ENCODE data around the gene C12orf42. TPM values are rescaled to one million over a fixed set of nuclear protein-coding genes. Genes with fewer than 3 reads are reported as not detected.
A peak's percentile ranks its signal among the peaks of the same experiment; 100 is the strongest.

C12orf42 gene
- total and polyA plus RNA-seq, 2 donors (not counting 1 experiment from before 2014, with no cell fraction given): 25.6 to 138 TPM

GRCh38 chr12:103327676-103328075 lies 168.1 kb downstream of the C12orf42 start:
- no peak overlapping the region for H3K4me3 Mint-ChIP-seq
- ATAC-seq (ENCODE audit: low read depth) (no peak), DNase-seq (no peak)
- Histone ChIP-seq H3K4me3 (ENCODE audit: control extremely low read depth in 1 of 5, extremely low read depth in 1 of 5, insufficient read depth in 1 of 5, low read depth in 2 of 5, low read length in 4 of 5) (no peak overlapping the region), H3K4me2 (replicated peaks; ENCODE audit: low read depth, low read length, poor library complexity, severe bottlenecking) (no peak overlapping the region), H3K27me3 (replicated peaks in 1 of 4; ENCODE audit: control extremely low read depth in 1 of 4, control insufficient read depth in 3 of 4, insufficient read depth in 4 of 4, low read length in 3 of 4) (no peaks in the 10 kb centered on the region), H2AFZ (ENCODE audit: insufficient read depth, low read depth, low read length, poor library complexity, severe bottlenecking) (no peak overlapping the region), H3K4me1 (ENCODE audit: control insufficient read depth in 2 of 2, insufficient read depth in 2 of 2, low read length in 2 of 2) (no peaks in the 10 kb centered on the region), H4K20me1 (ENCODE audit: control insufficient read depth, insufficient read depth, low read length, poor library complexity, severe bottlenecking) (peaks cover 33% of the 10 kb centered on the region), H3K9ac (ENCODE audit: low read length) (no peak overlapping the region), H3K36me3 (replicated peaks in 1 of 2; ENCODE audit: control extremely low read depth in 1 of 2, control insufficient read depth in 1 of 2, extremely low read depth in 1 of 2, insufficient read depth in 2 of 2, low read length in 1 of 2) (no peaks in the 10 kb centered on the region), H3K9me3 (ENCODE audit: control extremely low read depth in 1 of 3, control insufficient read depth in 2 of 3, insufficient read depth in 1 of 3, low read length in 2 of 3) (no peaks in the 10 kb centered on the region), H3K79me2 (ENCODE audit: control insufficient read depth, insufficient read depth, low read length) (no peaks in the 10 kb centered on the region), H3K27ac (ENCODE audit: low read length in 2 of 2) (no peak overlapping the region)
- peaks cover 2% of the 10 kb centered on the region for H3K4me1 Mint-ChIP-seq
- no peaks in the 10 kb centered on the region for H3K27me3 Mint-ChIP-seq
- no peak overlapping the region for H3K27ac Mint-ChIP-seq
- no peak for TF ChIP-seq EZH2 (IDR thresholded peaks at IDR 0.05; ENCODE audit: borderline replicate concordance, insufficient read depth, low read depth, low read length, poor library complexity, severe bottlenecking)
- TF ChIP-seq CTCF (IDR thresholded peaks at IDR 0.05): no peak
- CTCF ChIA-PET: interaction anchor here (1.5 to 3.2 kb wide), 4 partner anchors 169 to 379 kb away, joined by 6 to 29 read pairs (median 10); no protein-coding TSS in a partner anchor
- intact Hi-C loops (cut with micrococcal nuclease): loop anchor here (2.0 kb wide), 1 partner anchor 169 kb away; no protein-coding TSS in a partner anchor
- POLR2A ChIA-PET: no interaction called here
- H3K9me3 Mint-ChIP-seq (ENCODE audit: insufficient read depth): no peaks in the 10 kb centered on the region

GRCh38 chr12:103326190-103326589 lies 169.6 kb downstream of the C12orf42 start:
- DNase-seq (peak; percentile 36), ATAC-seq (ENCODE audit: low read depth) (no peak)
- Histone ChIP-seq H3K79me2 (ENCODE audit: control insufficient read depth, insufficient read depth, low read length) (no peaks in the 10 kb centered on the region), H3K27me3 (replicated peaks in 1 of 4; ENCODE audit: control extremely low read depth in 1 of 4, control insufficient read depth in 3 of 4, insufficient read depth in 4 of 4, low read length in 3 of 4) (no peaks in the 10 kb centered on the region), H3K27ac (ENCODE audit: low read length in 2 of 2) (no peak overlapping the region), H3K36me3 (replicated peaks in 1 of 2; ENCODE audit: control extremely low read depth in 1 of 2, control insufficient read depth in 1 of 2, extremely low read depth in 1 of 2, insufficient read depth in 2 of 2, low read length in 1 of 2) (no peaks in the 10 kb centered on the region), H3K4me2 (replicated peaks; ENCODE audit: low read depth, low read length, poor library complexity, severe bottlenecking) (no peak overlapping the region), H3K4me3 (ENCODE audit: control extremely low read depth in 1 of 5, extremely low read depth in 1 of 5, insufficient read depth in 1 of 5, low read depth in 2 of 5, low read length in 4 of 5) (no peak overlapping the region), H2AFZ (ENCODE audit: insufficient read depth, low read depth, low read length, poor library complexity, severe bottlenecking) (no peak overlapping the region), H3K9me3 (ENCODE audit: control extremely low read depth in 1 of 3, control insufficient read depth in 2 of 3, insufficient read depth in 1 of 3, low read length in 2 of 3) (peaks cover 0 to 4% (median 0%) of the 10 kb centered on the region in 3 donors), H3K4me1 (ENCODE audit: control insufficient read depth in 2 of 2, insufficient read depth in 2 of 2, low read length in 2 of 2) (no peaks in the 10 kb centered on the region), H4K20me1 (ENCODE audit: control insufficient read depth, insufficient read depth, low read length, poor library complexity, severe bottlenecking) (peaks cover 21% of the 10 kb centered on the region), H3K9ac (ENCODE audit: low read length) (no peak overlapping the region)
- Mint-ChIP-seq H3K27me3 (no peaks in the 10 kb centered on the region), H3K4me1 (no peaks in the 10 kb centered on the region), H3K4me3 (no peak overlapping the region), H3K27ac (no peak overlapping the region), H3K9me3 (ENCODE audit: insufficient read depth) (peaks cover 2% of the 10 kb centered on the region)
- ChIA-PET CTCF (interaction anchor here (1.5 to 3.2 kb wide), 5 partner anchors 13 to 378 kb away, joined by 5 to 29 read pairs (median 8); no protein-coding TSS in a partner anchor), POLR2A (no interaction called here)
- WGBS (ENCODE audit: insufficient coverage): 93% methylated on average over 3 of the region's 3 CpGs
- intact Hi-C loops (cut with micrococcal nuclease): loop anchor here (1.0 to 2.0 kb wide), 3 partner anchors 171 to 222 kb away; no protein-coding TSS in a partner anchor
- TF ChIP-seq EZH2 (IDR thresholded peaks at IDR 0.05; ENCODE audit: borderline replicate concordance, insufficient read depth, low read depth, low read length, poor library complexity, severe bottlenecking): no peak
- peak; percentile 53 for TF ChIP-seq CTCF (IDR thresholded peaks at IDR 0.05)
